Endothelial cell of umbilical vein (primary cell): ENCODE results near the gene RASD2. TPM values are rescaled to one million over a fixed set of nuclear protein-coding genes. Genes with fewer than 3 reads are reported as not detected.

Source experiments
- BruUV-seq: library from RNA; stranded (reverse); fragments of 400-500 nt; replicated peaks from 2 replicates; lab custom pipeline; 2021; lab: Mats Ljungman, UMichigan
- CTCF ChIA-PET: fragments of 300-600, 350-600 bp; sonication (Branson Sonifier 250); formaldehyde crosslinking; loops from one replicate; lab custom pipeline; 2021; ENCODE audit warnings: antibody characterized with exemption, inconsistent platforms; lab: Charles Lee
- POLR2A ChIA-PET: fragments of 300-600, 350-600 bp; sonication (Branson Sonifier 250); formaldehyde crosslinking; loops from one replicate; lab custom pipeline; 2021; ENCODE audit warnings: antibody characterized with exemption, inconsistent platforms; lab: Charles Lee
- DNase-seq: peaks from one replicate; pipeline ENCODE4 v3.0.0-alpha.2; 2011; ENCODE audit warnings: low read depth, low spot score
- FAIRE-seq: peaks from 2 replicates; lab custom pipeline; 2011; peaks lifted over from hg19 to GRCh38; lab: Jason Lieb, UNC
- H2AFZ ChIP-seq: 2 replicates; pipeline ENCODE4 v1.6.0; 2012; ENCODE audit warnings: low read depth, low read length, control low read depth, inconsistent platforms
- H3K27ac ChIP-seq: 2 replicates; pipeline ENCODE4 v1.5.1; 2011; ENCODE audit warnings: low read depth, mild to moderate bottlenecking, control low read depth, low read length, moderate library complexity; ENCODE audit not compliant: insufficient read depth
- H3K27me3 ChIP-seq, 2 experiments: 2 replicates each; pipeline versions ENCODE4 v1.6.0 to v1.6.1; 2011; ENCODE audit warnings: low read length in 2 of 2, mixed read lengths in 1 of 2; ENCODE audit not compliant: control insufficient read depth in 2 of 2, insufficient read depth in 2 of 2
- H3K36me3 ChIP-seq, 2 experiments: 2 replicates in 1 of 2; 3 replicates in 1 of 2; pipeline ENCODE4 v1.5.1; 2011; ENCODE audit warnings: low read length in 2 of 2, mild to moderate bottlenecking in 1 of 2, moderate library complexity in 1 of 2; ENCODE audit not compliant: control insufficient read depth in 2 of 2, insufficient read depth in 2 of 2; ENCODE audit errors: extremely low read depth in 1 of 2
- H3K4me1 ChIP-seq: 3 replicates; pipeline ENCODE4 v1.5.1; 2011; ENCODE audit warnings: mild to moderate bottlenecking, low read length; ENCODE audit not compliant: control insufficient read depth, insufficient read depth; ENCODE audit errors: extremely low read depth
- H3K4me2 ChIP-seq: 2 replicates; pipeline ENCODE4 v1.6.1; 2011; ENCODE audit warnings: low read length, control low read depth, mixed read lengths; ENCODE audit not compliant: insufficient read depth
- H3K4me3 ChIP-seq, 3 experiments: fragments of 200-600 bp in 1 of 3; sonication (generic), shearing (Covaris generic) in 1 of 3; replicated peaks in 1 of 3; 2 replicates each; pipeline ENCODE4 v1.5.1; 2011 to 2016; ENCODE audit warnings: control low read depth in 3 of 3, low read length in 3 of 3, mild to moderate bottlenecking in 2 of 3, inconsistent platforms in 1 of 3, low read depth in 1 of 3, moderate library complexity in 1 of 3; ENCODE audit not compliant: insufficient read depth in 1 of 3
- H3K79me2 ChIP-seq: 2 replicates; pipeline ENCODE4 v1.6.0; 2012; ENCODE audit warnings: low read length, inconsistent platforms; ENCODE audit not compliant: control insufficient read depth, insufficient read depth
- H3K9ac ChIP-seq: replicated peaks from 2 replicates; pipeline ENCODE3; 2011; ENCODE audit warnings: low read length, control low read depth; ENCODE audit not compliant: insufficient read depth; ENCODE audit errors: extremely low read depth
- H3K9me1 ChIP-seq: replicated peaks from 3 replicates; pipeline ENCODE4 v1.6.0; 2011; ENCODE audit warnings: mild to moderate bottlenecking, low read length; ENCODE audit not compliant: control insufficient read depth, insufficient read depth; ENCODE audit errors: extremely low read depth
- H3K9me3 ChIP-seq: replicated peaks from 2 replicates; pipeline ENCODE4 v1.5.1; 2012; ENCODE audit warnings: low read length, inconsistent platforms; ENCODE audit not compliant: control insufficient read depth, insufficient read depth
- H4K20me1 ChIP-seq: replicated peaks from 2 replicates; pipeline ENCODE3; 2011; ENCODE audit warnings: mild to moderate bottlenecking, low read length; ENCODE audit not compliant: control insufficient read depth, insufficient read depth; ENCODE audit errors: extremely low read depth
- CTCF ChIP-seq, 2 donors: IDR thresholded peaks; 1 replicate in 1 of 2; 2 replicates in 1 of 2; pipeline ENCODE4 v1.5.1; 2011; ENCODE audit warnings: low read length in 2 of 2, mild to moderate bottlenecking in 2 of 2, moderate library complexity in 2 of 2, control low read depth in 1 of 2, inconsistent platforms in 1 of 2, low read depth in 1 of 2; ENCODE audit not compliant: insufficient read depth in 1 of 2; ENCODE audit errors: extremely low read depth in 1 of 2
- EZH2 ChIP-seq: IDR thresholded peaks from 2 replicates; pipeline ENCODE4 v1.6.1; 2012; ENCODE audit warnings: borderline replicate concordance, low read depth, mild to moderate bottlenecking, moderate library complexity, low read length, inconsistent platforms; ENCODE audit not compliant: severe bottlenecking
- FOS ChIP-seq: IDR thresholded peaks from 2 replicates; pipeline ENCODE4 v1.6.1; 2011; ENCODE audit warnings: mild to moderate bottlenecking, low read length, moderate library complexity, borderline replicate concordance; ENCODE audit not compliant: insufficient read depth
- GATA2 ChIP-seq: IDR thresholded peaks from 2 replicates; pipeline ENCODE4 v1.7.0; 2011; ENCODE audit warnings: low read depth, mild to moderate bottlenecking, moderate library complexity, mixed read lengths, low read length; ENCODE audit not compliant: insufficient read length, insufficient read depth
- JUN ChIP-seq: IDR thresholded peaks from 2 replicates; pipeline ENCODE4 v1.6.1; 2011; ENCODE audit warnings: borderline replicate concordance, low read depth; ENCODE audit not compliant: insufficient read length, insufficient read depth
- MAX ChIP-seq: IDR thresholded peaks from 2 replicates; pipeline ENCODE4 v1.6.1; 2011; ENCODE audit not compliant: insufficient read depth, insufficient read length
- MYC ChIP-seq: IDR thresholded peaks from one replicate; pipeline ENCODE4 v1.6.1; 2011; ENCODE audit warnings: mild to moderate bottlenecking, low read depth, low read length
- POLR2A ChIP-seq: IDR thresholded peaks from 2 replicates; pipeline ENCODE4 v1.6.1; 2012; ENCODE audit warnings: low read depth, mild to moderate bottlenecking, control low read depth, low read length
- POLR2AphosphoS5 ChIP-seq: IDR thresholded peaks from 2 replicates; pipeline ENCODE4 v1.6.1; 2012; ENCODE audit warnings: low read depth, mild to moderate bottlenecking, control low read depth, low read length, moderate library complexity; ENCODE audit not compliant: insufficient read depth
- dilution Hi-C: fragments of 300-500 bp; cut with MboI; formaldehyde crosslinking; loops from one replicate; pipeline ENCODE4 v1.15.0; 2019; ENCODE audit warnings: low sequenced_read_pairs; ENCODE audit not compliant: extremely low pct_ligation_motif_present
- intact Hi-C: fragments of 100-400 bp; cut with micrococcal nuclease; formaldehyde crosslinking; loops from one replicate; pipeline ENCODE4 v1.10.0; 2022
- polyA plus RNA-seq, 4 experiments: library from polyadenylated mRNA; depleted of rRNA in 3 of 4; stranded (reverse) in 3 of 4; unstranded in 1 of 4; fragments of >200 nt; gene quantifications; 2 replicates each; pipeline versions ENCODE4 v1.2.1 to v1.2.3, GENCODE V29; 2011 to 2012; ENCODE audit warnings: missing spikeins in 1 of 4
- total RNA-seq: library from RNA; stranded (reverse); gene quantifications from 2 replicates; pipeline ENCODE4 v1.2.3, GENCODE V29; 2021

The RASD2 gene
- total and polyA plus RNA-seq, 2 donors (not counting 3 experiments of a cell fraction or from before 2014, with no cell fraction given), result not detected

DNA sequence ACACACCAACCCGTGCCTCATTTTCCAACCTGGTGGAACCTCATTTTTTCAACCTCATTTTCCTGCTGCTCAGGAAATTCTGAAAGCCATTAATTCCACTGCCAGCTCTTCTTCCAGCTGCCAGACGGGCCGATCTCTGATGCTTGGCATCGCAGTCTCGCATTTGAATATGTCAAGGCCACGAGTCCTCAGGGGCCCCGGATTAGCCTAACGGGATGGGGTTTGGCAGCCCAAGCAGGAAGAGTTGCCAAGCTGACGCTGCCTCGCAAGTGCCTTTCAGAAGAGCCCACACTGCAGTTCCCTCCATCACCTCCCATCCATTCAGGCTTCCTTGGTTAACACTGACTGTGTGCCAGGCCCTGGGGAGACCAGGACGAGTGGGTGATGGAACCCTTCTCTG lies 8.7 kb downstream of the RASD2 start:
- no peak overlapping the region for H3K4me3 ChIP-seq
- no peaks in the 10 kb centered on the region for H3K79me2 ChIP-seq
- H3K9me3 ChIP-seq, result no peaks in the 10 kb centered on the region
- FAIRE-seq (no peak), DNase-seq (no peak)
- CTCF ChIA-PET, result interaction anchor here (0.6 to 1.6 kb wide), 3 partner anchors 8 to 168 kb away, joined by 3 to 8 read pairs (median 4); partner anchors contain the start of gene APOL5
- no peaks in the 10 kb centered on the region for H3K9me1 ChIP-seq
- no peaks in the 10 kb centered on the region for H3K4me1 ChIP-seq
- POLR2A ChIA-PET, result no interaction called here
- H3K27me3 ChIP-seq, result peaks cover 0 to 2% of the 10 kb centered on the region in 2 experiments
- H4K20me1 ChIP-seq, result no peaks in the 10 kb centered on the region
- no peaks in the 10 kb centered on the region for H3K36me3 ChIP-seq
- no peak overlapping the region for H2AFZ ChIP-seq
- no peak overlapping the region for H3K27ac ChIP-seq
- no TSS peak for BruUV-seq
- H3K9ac ChIP-seq, result no peak overlapping the region
- no peak for TF ChIP-seq EZH2
- dilution Hi-C loops (no loop called here), intact Hi-C loops (no loop called here)
- H3K4me2 ChIP-seq, result no peak overlapping the region

DNA sequence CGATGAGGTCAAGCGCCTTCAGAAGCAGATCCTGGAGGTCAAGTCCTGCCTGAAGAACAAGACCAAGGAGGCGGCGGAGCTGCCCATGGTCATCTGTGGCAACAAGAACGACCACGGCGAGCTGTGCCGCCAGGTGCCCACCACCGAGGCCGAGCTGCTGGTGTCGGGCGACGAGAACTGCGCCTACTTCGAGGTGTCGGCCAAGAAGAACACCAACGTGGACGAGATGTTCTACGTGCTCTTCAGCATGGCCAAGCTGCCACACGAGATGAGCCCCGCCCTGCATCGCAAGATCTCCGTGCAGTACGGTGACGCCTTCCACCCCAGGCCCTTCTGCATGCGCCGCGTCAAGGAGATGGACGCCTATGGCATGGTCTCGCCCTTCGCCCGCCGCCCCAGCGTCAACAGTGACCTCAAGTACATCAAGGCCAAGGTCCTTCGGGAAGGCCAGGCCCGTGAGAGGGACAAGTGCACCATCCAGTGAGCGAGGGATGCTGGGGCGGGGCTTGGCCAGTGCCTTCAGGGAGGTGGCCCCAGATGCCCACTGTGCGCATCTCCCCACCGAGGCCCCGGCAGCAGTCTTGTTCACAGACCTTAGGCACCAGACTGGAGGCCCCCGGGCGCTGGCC lies 11.0 kb downstream of the RASD2 start:
- Histone ChIP-seq H3K36me3 (no peaks in the 10 kb centered on the region), H4K20me1 (no peaks in the 10 kb centered on the region), H3K27me3 (peaks cover 2 to 7% of the 10 kb centered on the region in 2 experiments), H3K79me2 (no peaks in the 10 kb centered on the region), H3K4me2 (no peak overlapping the region), H3K9me3 (no peaks in the 10 kb centered on the region), H3K4me3 (no peak overlapping the region), H3K4me1 (no peaks in the 10 kb centered on the region), H3K27ac (no peak overlapping the region), H2AFZ (no peak overlapping the region), H3K9ac (no peak overlapping the region), H3K9me1 (no peaks in the 10 kb centered on the region)
- intact Hi-C loops, result no loop called here
- CTCF ChIA-PET, result interaction anchor here (1.3 to 3.2 kb wide), 2 partner anchors 12 to 121 kb away, joined by 3 to 12 read pairs; no protein-coding TSS in a partner anchor
- TF ChIP-seq MYC (no peak), MAX (no peak), POLR2A (no peak), EZH2 (no peak), JUN (no peak), GATA2 (no peak), FOS (no peak), POLR2AphosphoS5 (no peak), CTCF (IDR thresholded peaks at IDR 0.05; ENCODE audit: extremely low read depth in 1 of 2, insufficient read depth in 1 of 2, low read depth in 1 of 2, low read length in 2 of 2) (no peak)
- dilution Hi-C loops, result no loop called here
- DNase-seq, result no peak
- no TSS peak for BruUV-seq
- POLR2A ChIA-PET, result no interaction called here
- no peak for FAIRE-seq
